Lower leg skin (tissue), 3 donors: ENCODE results near the gene B4GALNT4.

Experiments
- CTCF ChIP-seq, 3 donors: fragments of 450-650 bp; IDR thresholded peaks; one replicate each; pipeline ENCODE4 v1.5.1; 2016; ENCODE audit warnings: antibody characterized with exemption in 3 of 3, mild to moderate bottlenecking in 3 of 3, moderate library complexity in 2 of 3
- POLR2A ChIP-seq, 2 donors: fragments of 450-650 bp; IDR thresholded peaks; one replicate each; pipeline ENCODE4 v1.6.1; 2016 to 2017; ENCODE audit warnings: antibody characterized with exemption in 2 of 2, mild to moderate bottlenecking in 1 of 2, moderate library complexity in 1 of 2

- TF ChIP-seq POLR2A (IDR thresholded peaks at IDR 0.05) (no peak), CTCF (IDR thresholded peaks at IDR 0.05) (no peak)
Observed at GRCh38 chr11:373716-374551, 4.6 kb downstream of the B4GALNT4 start.
